Activated T-cell treated with anti-CD3 and anti-CD28 coated beads for 1 hour (primary cell): ENCODE results near the gene ZNF813.
"Not testable (repeated sequence)": the region's sequence is repeated elsewhere in the genome, so short reads cannot be mapped to it uniquely, and the experiment has no call there.

Experiments used
- DNase-seq: peaks from one replicate; pipeline ENCODE4 v3.0.0-alpha.2; 2020; ENCODE audit warnings: low read depth

ZNF813 gene

DNA sequence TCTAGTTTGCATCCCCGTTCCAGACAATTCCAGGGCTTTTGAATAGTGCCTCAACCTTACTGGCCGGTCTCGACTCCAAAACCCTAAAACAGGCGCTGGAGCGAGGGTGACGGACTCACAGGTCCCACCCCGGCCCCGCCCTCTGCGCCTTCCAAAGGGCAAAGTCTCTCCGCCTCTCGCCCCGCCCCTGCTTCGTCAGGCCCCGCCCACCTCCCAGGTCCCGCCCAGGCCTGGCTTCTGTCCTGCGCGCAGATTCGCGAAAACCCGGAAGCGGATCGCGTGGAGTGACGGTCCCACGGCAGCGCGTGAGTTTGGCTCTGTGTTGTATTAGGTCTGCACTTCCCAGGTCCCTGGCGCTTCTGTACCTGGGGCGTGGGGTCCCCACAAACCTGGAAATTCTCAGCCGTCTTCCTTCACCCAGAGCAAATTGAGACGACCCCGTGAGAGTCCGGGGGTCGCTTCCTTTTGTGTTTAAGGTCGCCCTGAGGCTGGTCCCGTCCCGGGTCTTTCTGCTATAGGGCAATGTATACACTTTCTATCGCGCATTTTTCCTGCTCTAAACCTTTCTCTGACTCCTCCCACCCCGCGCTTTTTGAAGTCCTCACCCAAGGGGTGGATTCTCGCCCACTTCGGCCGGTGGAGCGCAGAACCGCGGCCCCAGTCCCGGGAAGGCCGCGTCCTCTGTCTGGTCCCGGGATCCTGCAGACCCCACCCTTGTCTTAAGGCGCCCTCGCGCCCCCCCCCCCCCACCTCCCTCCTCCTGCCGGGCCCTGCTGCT, at the start of gene ZNF813:
TSS of gene ZNF813 (plus strand) at position 249 of the 778 bp plus-strand sequence. CDS start 16,090 bp downstream, outside the sequence.
- peak; percentile 97 for DNase-seq

DNA sequence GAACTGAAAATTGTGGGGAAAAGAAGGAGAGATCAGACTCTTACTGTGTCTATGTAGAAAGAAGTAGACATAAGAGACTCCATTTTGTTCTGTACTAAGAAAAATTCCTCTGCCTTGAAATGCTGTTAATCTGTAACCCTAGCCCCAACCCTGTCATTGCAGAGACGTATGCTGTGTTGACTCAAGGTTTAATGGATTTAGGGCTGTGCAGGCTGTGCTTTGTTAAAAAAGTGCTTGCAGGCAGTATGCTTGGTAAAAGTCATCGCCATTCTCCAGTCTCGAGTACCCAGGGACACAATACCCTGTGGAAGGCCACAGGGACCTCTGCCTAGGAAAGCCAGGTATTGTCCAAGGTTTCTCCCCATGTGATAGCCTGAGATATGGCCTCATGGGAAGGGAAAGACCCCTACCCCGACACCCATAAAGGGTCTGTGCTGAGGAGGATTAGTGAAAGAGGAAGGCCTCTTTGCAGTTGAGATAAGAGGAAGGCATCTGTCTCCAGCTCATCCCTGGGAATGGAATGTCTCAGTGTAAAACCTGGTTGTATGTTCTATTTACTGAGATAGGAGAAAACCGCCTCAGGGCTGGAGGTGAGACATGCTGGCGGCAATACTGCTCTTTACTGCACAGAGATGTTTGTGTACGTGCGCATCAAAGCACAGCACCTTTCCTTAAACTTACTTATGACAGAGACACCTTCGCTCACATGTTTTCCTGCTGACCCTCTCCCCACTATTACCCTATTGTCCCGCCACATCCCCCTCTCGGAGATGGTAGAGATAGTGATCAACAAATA, 46.8 kb upstream of the ZNF813 start:
- DNase-seq, result not testable (repeated sequence)

DNA sequence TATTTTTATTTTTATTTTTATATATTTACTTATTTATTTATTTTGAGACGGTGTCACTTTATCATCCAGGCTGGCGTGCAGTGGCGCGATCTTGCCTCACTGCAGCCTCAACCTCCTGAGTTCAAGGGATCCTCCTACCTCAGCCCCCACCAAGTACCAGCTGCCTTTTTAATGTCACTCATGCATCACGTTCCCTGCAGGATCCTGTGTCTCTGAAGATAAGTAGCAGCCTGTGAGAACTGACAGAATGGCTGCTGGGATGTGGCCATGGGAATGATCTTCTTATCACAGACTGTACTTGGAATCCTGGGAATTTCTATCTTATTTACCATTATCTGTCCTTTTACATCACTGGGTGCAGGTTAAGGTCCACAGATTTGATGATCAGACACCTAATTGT, 45.0 kb upstream of the ZNF813 start:
- DNase-seq, result no peak

GRCh38 chr19:53423074-53423473, 44.5 kb upstream of the ZNF813 start:
- not testable (repeated sequence) for DNase-seq

- not testable (repeated sequence) for DNase-seq
Observed at GRCh38 chr19:53423680-53424079, 43.9 kb upstream of the ZNF813 start.

GRCh38 chr19:53424968-53425597, 42.5 kb upstream of the ZNF813 start:
- DNase-seq, result peak; percentile 55

GRCh38 chr19:53431399-53432087, 36.0 kb upstream of the ZNF813 start, which contains the start of gene ZNF761:
ZNF761 (plus strand) TSS chr19:53431984; CDS start chr19:53447269, 15,285 bp downstream.
- DNase-seq, result peak; percentile 98

- DNase-seq, result no peak
Observed at GRCh38 chr19:53432088-53432661, 35.4 kb upstream of the ZNF813 start.

DNA sequence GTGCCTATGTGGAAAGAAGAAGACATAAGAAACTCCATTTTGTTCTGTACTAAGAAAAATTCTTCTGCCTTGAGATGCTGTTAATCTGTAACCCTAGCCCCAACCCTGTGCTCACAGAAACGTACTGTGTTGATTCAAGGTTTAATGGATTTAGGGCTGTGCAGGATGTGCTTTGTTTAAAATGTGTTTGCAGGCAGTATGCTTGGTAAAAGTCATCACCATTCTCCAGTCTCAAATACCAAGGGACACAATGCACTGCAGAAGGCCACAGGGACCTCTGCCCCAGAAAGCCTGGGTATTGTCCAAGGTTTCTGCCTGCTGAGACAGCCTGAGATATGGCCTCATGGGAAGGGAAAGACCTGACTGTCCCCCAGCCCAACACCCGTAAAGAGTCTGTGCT, 23.7 kb upstream of the ZNF813 start:
- not testable (repeated sequence) for DNase-seq

GRCh38 chr19:53447196-53447595, 20.3 kb upstream of the ZNF813 start:
- DNase-seq, result not testable (repeated sequence)

DNA sequence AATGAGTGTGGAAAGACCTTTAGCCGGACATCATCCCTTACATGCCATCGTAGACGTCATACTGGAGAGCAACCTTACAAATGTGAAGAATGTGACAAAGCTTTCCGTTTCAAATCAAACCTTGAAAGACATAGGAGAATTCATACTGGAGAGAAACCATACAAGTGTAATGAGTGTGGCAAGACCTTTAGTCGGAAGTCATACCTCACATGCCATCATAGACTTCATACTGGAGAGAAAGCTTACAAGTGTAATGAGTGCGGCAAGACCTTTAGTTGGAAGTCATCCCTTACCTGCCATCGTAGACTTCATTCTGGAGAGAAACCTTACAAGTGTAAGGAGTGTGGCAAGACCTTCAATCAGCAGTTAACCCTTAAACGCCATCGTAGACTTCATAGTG, 11.7 kb upstream of the ZNF813 start:
- no peak for DNase-seq

DNA sequence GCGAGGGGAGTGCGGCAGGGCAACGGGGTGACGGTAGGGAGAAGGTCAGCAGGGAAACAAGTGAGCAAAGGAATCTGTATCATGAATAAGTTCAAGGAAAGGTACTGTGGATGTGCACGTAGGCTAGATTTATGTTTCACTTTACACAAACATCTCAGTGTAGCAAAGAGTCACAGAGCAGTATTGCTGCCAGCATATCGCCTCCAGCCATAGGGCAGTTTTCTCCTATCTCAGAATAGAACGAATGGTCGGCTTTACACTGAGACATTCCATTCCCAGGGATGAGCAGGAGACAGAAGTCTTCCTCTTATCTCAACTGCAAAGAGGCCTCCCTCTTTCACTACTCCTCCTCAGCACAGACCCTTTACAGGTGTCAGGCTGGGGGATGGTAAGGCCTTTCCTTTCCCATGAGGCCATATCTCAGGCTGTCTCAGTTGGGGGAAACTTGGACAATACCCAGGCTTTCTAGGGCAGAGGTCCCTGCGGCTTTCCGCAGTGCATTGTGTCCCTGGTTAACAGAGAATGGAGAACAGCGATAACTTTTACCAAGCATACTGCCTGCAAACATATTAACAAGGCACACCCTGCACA, 7.3 kb upstream of the ZNF813 start:
- DNase-seq, result not testable (repeated sequence)

- no peak for DNase-seq
Observed at GRCh38 chr19:53461866-53462265, 5.7 kb upstream of the ZNF813 start.

DNA sequence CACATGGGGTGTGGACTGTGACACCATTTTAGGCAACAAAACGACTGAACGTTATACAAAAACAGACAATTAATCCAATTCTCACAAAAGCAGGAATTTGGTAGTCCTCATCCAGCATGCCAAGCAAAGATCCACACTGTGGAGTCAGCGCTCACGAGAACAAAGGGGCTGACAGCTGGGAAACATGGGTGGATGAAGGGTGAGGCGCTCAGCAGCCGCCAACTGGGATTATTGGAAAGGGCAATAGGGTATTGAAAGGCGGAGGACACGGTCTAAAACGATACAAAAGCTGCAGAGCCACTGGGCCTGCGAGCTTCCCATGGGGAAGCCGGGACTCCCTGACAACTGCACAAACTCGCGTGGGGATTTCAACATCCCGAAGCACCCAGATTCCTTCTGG, 4.7 kb upstream of the ZNF813 start:
- no peak for DNase-seq

- no peak for DNase-seq
Observed at GRCh38 chr19:53463263-53463662, 4.3 kb upstream of the ZNF813 start.

GRCh38 chr19:53466726-53467484, 628 bp upstream of the ZNF813 start:
- DNase-seq, result no peak

GRCh38 chr19:53468628-53469027, 1.1 kb downstream of the ZNF813 start:
- DNase-seq, result not testable (repeated sequence)

DNA sequence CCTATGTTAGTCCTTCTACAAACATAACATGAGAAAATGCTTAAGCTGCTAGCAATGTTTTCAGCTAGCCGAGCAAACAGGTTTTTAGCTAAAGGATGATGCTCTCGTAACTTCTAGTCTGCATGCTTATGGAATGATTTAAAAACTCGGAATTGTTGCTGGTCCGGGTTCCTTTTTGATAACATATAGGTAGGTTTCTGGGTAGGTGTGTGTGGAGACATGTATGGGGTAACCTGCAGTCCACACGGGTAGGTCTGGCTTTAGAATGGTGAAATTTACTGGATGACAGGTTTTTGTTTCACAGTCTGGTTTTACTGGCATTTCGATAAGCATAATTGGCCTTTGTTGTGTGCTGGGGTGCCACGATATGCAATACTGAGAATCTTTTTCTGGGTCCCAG, 4.4 kb downstream of the ZNF813 start:
- DNase-seq, result no peak

DNA sequence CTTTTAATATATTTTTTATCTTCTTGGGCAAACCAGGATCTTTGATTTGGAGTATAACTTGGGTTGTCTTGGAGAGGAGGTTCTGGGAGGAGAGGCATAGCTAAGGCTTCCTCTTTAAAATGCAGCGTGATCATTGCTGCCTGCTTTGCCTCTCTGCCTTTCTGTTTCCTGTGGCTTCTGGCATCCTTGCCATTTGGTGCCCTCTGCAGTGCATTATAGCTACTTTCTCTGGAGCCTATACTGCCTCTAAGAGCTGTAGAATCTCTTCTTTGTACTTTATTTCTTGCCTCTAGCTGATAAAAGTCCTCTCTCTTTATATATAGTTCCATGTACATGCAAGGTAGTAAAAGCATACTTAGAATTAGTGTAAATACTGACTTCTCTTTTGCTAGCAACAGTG, 7.3 kb downstream of the ZNF813 start:
- not testable (repeated sequence) for DNase-seq

GRCh38 chr19:53475470-53475869, 7.9 kb downstream of the ZNF813 start:
- DNase-seq, result not testable (repeated sequence)
